AG08395 (cell line): ENCODE data around the gene RBBP8.
"Not testable (repeated sequence)": the region's sequence is repeated elsewhere in the genome, so short reads cannot be mapped to it uniquely, and the experiment has no call there.

Experiments used
- DNase-seq: peaks from one replicate; pipeline ENCODE4 v3.0.0; 2012; ENCODE audit warnings: mixed read lengths, low spot score

The RBBP8 gene

GRCh38 chr18:22943847-22944246, 10.7 kb downstream of the RBBP8 start:
- DNase-seq, result no peak

GRCh38 chr18:22946217-22946616, 13.1 kb downstream of the RBBP8 start:
- DNase-seq, result no peak

GRCh38 chr18:22946846-22947245, 13.7 kb downstream of the RBBP8 start:
- peak; percentile 8 for DNase-seq

- DNase-seq, result no peak
These were observed 18.7 kb downstream of the RBBP8 start for GRCh38 chr18:22951823-22952222.

- DNase-seq, result no peak
These were observed 19.4 kb downstream of the RBBP8 start for GRCh38 chr18:22952525-22952924.

- not testable (repeated sequence) for DNase-seq
These were observed 20.9 kb downstream of the RBBP8 start for GRCh38 chr18:22953982-22954381.

GRCh38 chr18:22956226-22956625, 23.1 kb downstream of the RBBP8 start:
- DNase-seq, result no peak

- no peak for DNase-seq
These were observed 28.0 kb downstream of the RBBP8 start for GRCh38 chr18:22961156-22961555.

- DNase-seq, result no peak
These were observed 28.9 kb downstream of the RBBP8 start for GRCh38 chr18:22962004-22962403.

GRCh38 chr18:22964116-22964515, 31.0 kb downstream of the RBBP8 start:
- DNase-seq, result no peak

- no peak for DNase-seq
These were observed 31.6 kb downstream of the RBBP8 start for GRCh38 chr18:22964722-22965121.

GRCh38 chr18:22971038-22971437, 37.9 kb downstream of the RBBP8 start:
- no peak for DNase-seq

GRCh38 chr18:22974001-22974400, 40.9 kb downstream of the RBBP8 start:
- no peak for DNase-seq

- DNase-seq, result no peak
These were observed 41.6 kb downstream of the RBBP8 start for GRCh38 chr18:22974707-22975106.

- no peak for DNase-seq
These were observed 42.4 kb downstream of the RBBP8 start for GRCh38 chr18:22975508-22975907.

GRCh38 chr18:22977847-22978701, 44.9 kb downstream of the RBBP8 start:
- peak; percentile 72 for DNase-seq

GRCh38 chr18:22980394-22980793, 47.3 kb downstream of the RBBP8 start:
- DNase-seq, result no peak

GRCh38 chr18:22981274-22982133, 48.4 kb downstream of the RBBP8 start:
- DNase-seq, result no peak

- peak; percentile 52 for DNase-seq
These were observed 50.0 kb downstream of the RBBP8 start for GRCh38 chr18:22983175-22983574.

- DNase-seq, result no peak
These were observed 52.1 kb downstream of the RBBP8 start for GRCh38 chr18:22985250-22985649.

- DNase-seq, result no peak
These were observed 54.5 kb downstream of the RBBP8 start for GRCh38 chr18:22987547-22988189.

GRCh38 chr18:22988208-22988607, 55.1 kb downstream of the RBBP8 start:
- DNase-seq, result no peak

GRCh38 chr18:22998344-22998743, 65.2 kb downstream of the RBBP8 start:
- no peak for DNase-seq
